HCT116 (cell line): ENCODE results near the gene FAM193A. TPM values are rescaled to one million over a fixed set of nuclear protein-coding genes. Genes with fewer than 3 reads are reported as not detected.

Source experiments
- ATAC-seq: fragments of 200-7000 bp; cut with Tn5 transposase; 2 replicates; pipeline ENCODE4 v1.9.1; 2020; ENCODE audit warnings: mild to moderate bottlenecking, moderate library complexity
- BruUV-seq: library from RNA; stranded (reverse); fragments of 400-500 nt; replicated peaks from 2 replicates; lab custom pipeline; 2021; lab: Mats Ljungman, UMichigan
- CTCF ChIA-PET: fragments of 300-600 bp; sonication (Branson Sonifier 250); formaldehyde crosslinking; loops from one replicate; lab custom pipeline; 2021; ENCODE audit warnings: antibody characterized with exemption; lab: Charles Lee
- POLR2A ChIA-PET: fragments of 300-600, 350-600 bp; sonication (Branson Sonifier 250); formaldehyde crosslinking; loops from one replicate; lab custom pipeline; 2021; ENCODE audit warnings: antibody characterized with exemption; lab: Charles Lee
- RAD21 ChIA-PET, 2 experiments: fragments of 300-600 bp; sonication (Branson Sonifier 250); formaldehyde crosslinking; loops; one replicate each; lab custom pipeline; 2023; ENCODE audit warnings: low total read pairs in 2 of 2; ENCODE audit not compliant: uncharacterized antibody in 2 of 2, unreplicated experiment in 2 of 2, low non-redundant PET in 1 of 2; lab: Charles Lee
- DNase-seq: peaks from one replicate; pipeline ENCODE4 v3.0.0-alpha.2; 2010; ENCODE audit warnings: low read depth, low spot score
- H2AFZ ChIP-seq: fragments of 200-600 bp; shearing (Covaris generic), sonication (generic); 2 replicates; pipeline ENCODE4 v1.6.1; 2017; ENCODE audit warnings: low read depth, mixed run types, mixed read lengths, antibody characterized with exemption, low read length; ENCODE audit not compliant: poor library complexity, severe bottlenecking
- H3K27ac ChIP-seq: 2 replicates; pipeline ENCODE4 v1.5.1; 2012; ENCODE audit warnings: low read depth, low read length
- H3K27me3 ChIP-seq: fragments of 200-600 bp; sonication (generic); 2 replicates; pipeline ENCODE4 v1.6.1; 2016; ENCODE audit warnings: mixed run types, low read length, mixed read lengths; ENCODE audit not compliant: insufficient read depth
- H3K36me3 ChIP-seq, 2 experiments: fragments of 200-500 bp in 1 of 2; fragments of 200-600 bp in 1 of 2; sonication (Bioruptor generic) in 1 of 2; sonication (generic) in 1 of 2; 2 replicates each; pipeline versions ENCODE4 v1.5.1 to v1.6.1; 2014 to 2016; ENCODE audit warnings: low read length in 2 of 2, inconsistent platforms in 1 of 2, mixed read lengths in 1 of 2, mixed run types in 1 of 2; ENCODE audit not compliant: insufficient read depth in 2 of 2, control insufficient read depth in 1 of 2
- H3K4me1 ChIP-seq, 2 experiments: fragments of 200-600 bp in 1 of 2; sonication (generic) in 1 of 2; 2 replicates each; pipeline versions ENCODE4 v1.5.1 to v1.6.1; 2012 to 2017; ENCODE audit warnings: low read length in 2 of 2, inconsistent platforms in 1 of 2, mild to moderate bottlenecking in 1 of 2, mixed read lengths in 1 of 2, mixed run types in 1 of 2, moderate library complexity in 1 of 2; ENCODE audit not compliant: insufficient read depth in 2 of 2, control insufficient read depth in 1 of 2
- H3K4me2 ChIP-seq: fragments of 200-600 bp; sonication (generic); 2 replicates; pipeline ENCODE4 v1.6.1; 2017; ENCODE audit warnings: mixed run types, low read length, mixed read lengths
- H3K4me3 ChIP-seq, 2 experiments: fragments of 200-600 bp in 1 of 2; sonication (generic) in 1 of 2; replicated peaks in 1 of 2; 2 replicates each; pipeline ENCODE4 v1.5.1; 2011 to 2016; ENCODE audit warnings: low read length in 2 of 2, control low read depth in 1 of 2, low read depth in 1 of 2, mild to moderate bottlenecking in 1 of 2, mixed read lengths in 1 of 2, mixed run types in 1 of 2
- H3K79me2 ChIP-seq: fragments of 200-600 bp; sonication (generic); 2 replicates; pipeline ENCODE4 v1.6.1; 2017; ENCODE audit warnings: mild to moderate bottlenecking, mixed run types, low read length, moderate library complexity, mixed read lengths; ENCODE audit not compliant: insufficient read depth
- H3K9ac ChIP-seq: fragments of 200-600 bp; sonication (generic); 2 replicates; pipeline ENCODE4 v1.6.1; 2016; ENCODE audit warnings: low read length, mixed read lengths
- H3K9me2 ChIP-seq: fragments of 200-600 bp; sonication (generic), shearing (Covaris generic); 2 replicates; pipeline ENCODE4 v1.6.1; 2017; ENCODE audit warnings: mixed run types, mild to moderate bottlenecking, moderate library complexity; ENCODE audit not compliant: insufficient read depth
- H3K9me3 ChIP-seq, 2 experiments: fragments of 200-500 bp in 1 of 2; fragments of 200-600 bp in 1 of 2; sonication (Bioruptor generic) in 1 of 2; sonication (generic) in 1 of 2; 2 replicates each; pipeline ENCODE4 v1.6.1; 2014 to 2017; ENCODE audit warnings: low read length in 2 of 2, mixed read lengths in 2 of 2, inconsistent platforms in 1 of 2, low read depth in 1 of 2, mild to moderate bottlenecking in 1 of 2, mixed run types in 1 of 2, moderate library complexity in 1 of 2; ENCODE audit not compliant: control insufficient read depth in 1 of 2, insufficient read depth in 1 of 2
- H4K20me1 ChIP-seq: fragments of 200-600 bp; sonication (generic), shearing (Covaris generic); 2 replicates; pipeline ENCODE4 v1.6.1; 2017; ENCODE audit warnings: mixed run types, mild to moderate bottlenecking, moderate library complexity; ENCODE audit not compliant: insufficient read depth
- JUND ChIP-seq: IDR thresholded peaks from 2 replicates; pipeline ENCODE4 v1.6.1; 2012
- RAD21 ChIP-seq: IDR thresholded peaks from 2 replicates; pipeline ENCODE4 v1.6.1; 2012; ENCODE audit warnings: low read depth, mild to moderate bottlenecking
- REST ChIP-seq: IDR thresholded peaks from 2 replicates; pipeline ENCODE4 v1.6.1; 2012; ENCODE audit warnings: low read depth
- SIN3A ChIP-seq: IDR thresholded peaks from 2 replicates; pipeline ENCODE4 v1.6.1; 2012; ENCODE audit warnings: low read depth
- SP1 ChIP-seq: IDR thresholded peaks from 2 replicates; pipeline ENCODE4 v1.6.1; 2012; ENCODE audit warnings: low read depth
- SRF ChIP-seq: IDR thresholded peaks from 2 replicates; pipeline ENCODE4 v1.6.1; 2012; ENCODE audit warnings: low read depth
- TCF7L2 ChIP-seq: IDR thresholded peaks from 2 replicates; pipeline ENCODE4 v1.7.0; 2011; ENCODE audit warnings: borderline replicate concordance, inconsistent platforms; ENCODE audit not compliant: insufficient read depth, insufficient read length; ENCODE audit errors: extremely low read depth
- YY1 ChIP-seq: IDR thresholded peaks from 2 replicates; pipeline ENCODE4 v1.6.1; 2011; ENCODE audit warnings: low read length, low read depth, moderate library complexity, mild to moderate bottlenecking; ENCODE audit not compliant: insufficient replicate concordance; ENCODE audit errors: extremely low read depth
- ZFX ChIP-seq: fragments of 450-650 bp; IDR thresholded peaks from 2 replicates; pipeline ENCODE4 v1.6.1; 2017
- intact Hi-C: fragments of 100-400 bp; cut with micrococcal nuclease; formaldehyde crosslinking; loops from 2 replicates; pipeline ENCODE4 v1.10.0; 2022
- total RNA-seq: library from RNA; stranded (reverse); gene quantifications from one replicate; pipeline ENCODE4 v1.2.1, GENCODE V29; 2021; ENCODE audit not compliant: unreplicated experiment
- TF ChIP-seq, protein P1 (sequence below): IDR thresholded peaks from 2 replicates; pipeline ENCODE4 v1.6.1; 2012

The FAM193A gene
- total RNA-seq, 1 experiment from 2014 or later, result 15.7 TPM

- no peak for DNase-seq
- TF ChIP-seq REST (no peak), RAD21 (no peak), ZFX (no peak), YY1 (no peak), SP1 (no peak), TCF7L2 (no peak), SRF (no peak), SIN3A (no peak), JUND (no peak)
- TF ChIP-seq, protein P1, sequence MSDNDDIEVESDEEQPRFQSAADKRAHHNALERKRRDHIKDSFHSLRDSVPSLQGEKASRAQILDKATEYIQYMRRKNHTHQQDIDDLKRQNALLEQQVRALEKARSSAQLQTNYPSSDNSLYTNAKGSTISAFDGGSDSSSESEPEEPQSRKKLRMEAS, result no peak
- TF ChIP-seq, all 23 proteins: peak for 0
- H3K27me3 ChIP-seq, result no peaks in the 10 kb centered on the region
- H3K79me2 ChIP-seq, result peaks cover 89% of the 10 kb centered on the region
- no peak overlapping the region for H3K9ac ChIP-seq
- H3K9me3 ChIP-seq, result no peaks in the 10 kb centered on the region
- ChIA-PET RAD21 (no interaction called here), POLR2A (no interaction called here), CTCF (no interaction called here)
- no TSS peak for BruUV-seq
- H3K9me2 ChIP-seq, result no peaks in the 10 kb centered on the region
- no peak overlapping the region for H3K27ac ChIP-seq
- ATAC-seq, result no peak
- intact Hi-C loops, result no loop called here
- H3K4me1 ChIP-seq, result no peaks in the 10 kb centered on the region
- H3K4me2 ChIP-seq, result no peak overlapping the region
- H2AFZ ChIP-seq, result no peak overlapping the region
- no peak overlapping the region for H3K4me3 ChIP-seq
- peaks cover 11% of the 10 kb centered on the region; the same call in 1 of the 2 replicates for H4K20me1 ChIP-seq
- no peaks in the 10 kb centered on the region for H3K36me3 ChIP-seq
These were observed 71.4 kb downstream of the FAM193A start for GRCh38 chr4:2607822-2608221.
